GM10248 (cell line): Measurements from ENCODE around the gene ATP6V1G3.
"Not testable (repeated sequence)": the region's sequence is repeated elsewhere in the genome, so short reads cannot be mapped to it uniquely, and the experiment has no call there.

Experiments
- CTCF ChIA-PET: fragments of 300-600 bp; sonication (Branson Sonifier 250); formaldehyde crosslinking; extraction: SDS; loops from one replicate; lab custom pipeline; 2021; ENCODE audit warnings: antibody characterized with exemption; lab: Yijun Ruan, JAX
- POLR2A ChIA-PET: fragments of 350-650 bp; sonication (Branson Sonifier 250); formaldehyde crosslinking; extraction: SDS; loops from one replicate; lab custom pipeline; 2020; ENCODE audit warnings: antibody characterized with exemption; lab: Yijun Ruan, JAX
- DNase-seq: peaks from one replicate; pipeline ENCODE4 v3.0.0; 2012; ENCODE audit errors: extremely low spot score
- CTCF ChIP-seq: IDR thresholded peaks from 2 replicates; pipeline ENCODE4 v1.5.1; 2012; ENCODE audit warnings: mild to moderate bottlenecking, low read depth; ENCODE audit errors: extremely low read depth, missing control alignments, control extremely low read depth

Gene ATP6V1G3

GRCh38 chr1:198480876-198481275, 59.6 kb downstream of the ATP6V1G3 start:
- POLR2A ChIA-PET: no interaction called here
- DNase-seq: no peak
- CTCF ChIA-PET: interaction anchor here (0.8 to 2.4 kb wide), 7 partner anchors 9 to 17 kb away, joined by 3 to 8 read pairs (median 6); no protein-coding TSS in a partner anchor
- no peak for TF ChIP-seq CTCF

GRCh38 chr1:198477354-198477753, 63.1 kb downstream of the ATP6V1G3 start:
- DNase-seq, CTCF ChIA-PET, POLR2A ChIA-PET: not testable (repeated sequence)
